Heart right ventricle (tissue), 16 donors: ENCODE results near the gene PROK1. TPM values are rescaled to one million over a fixed set of nuclear protein-coding genes. Genes with fewer than 3 reads are reported as not detected.

Experiments used
- ATAC-seq, 8 donors: fragments of 200-7000 bp; cut with Tn5 transposase; one replicate each; pipeline ENCODE4 v1.9.1; 2020; ENCODE audit warnings: mild to moderate bottlenecking in 8 of 8, moderate library complexity in 8 of 8, moderate number of reproducible peaks in 1 of 8
- DNase-seq, 2 donors: peaks; one replicate each; pipeline ENCODE4 v3.0.0-alpha.2; 2020
- H3K27ac ChIP-seq, 10 donors: fragments of 200-600 bp; sonication (generic) in 2 of 10; one replicate each; pipeline versions ENCODE4 v1.5.0 to v1.8.0; 2020 to 2022; ENCODE audit warnings: mild to moderate bottlenecking in 3 of 10
- H3K27me3 ChIP-seq, 7 donors: fragments of 200-600 bp; one replicate each; pipeline ENCODE4 v1.8.0; 2021 to 2022; ENCODE audit warnings: mild to moderate bottlenecking in 2 of 7
- H3K36me3 ChIP-seq, 9 donors: fragments of 200-600 bp; sonication (generic) in 1 of 9; one replicate each; pipeline versions ENCODE4 v1.5.0 to v1.8.0; 2020 to 2022; ENCODE audit warnings: mild to moderate bottlenecking in 2 of 9
- H3K4me1 ChIP-seq, 9 donors: fragments of 200-600 bp; sonication (generic) in 1 of 9; one replicate each; pipeline versions ENCODE4 v1.5.0 to v1.8.0; 2020 to 2022; ENCODE audit warnings: mild to moderate bottlenecking in 4 of 9
- H3K4me3 ChIP-seq, 10 donors: fragments of 200-600 bp; sonication (generic) in 2 of 10; one replicate each; pipeline versions ENCODE4 v1.5.0 to v1.8.0; 2020 to 2022; ENCODE audit warnings: mild to moderate bottlenecking in 7 of 10, moderate library complexity in 2 of 10
- H3K9me3 ChIP-seq, 11 donors: fragments of 200-600 bp in 10 of 11; sonication (generic) in 2 of 11; one replicate each; pipeline versions ENCODE4 v1.5.0 to v1.8.0; 2013 to 2022; ENCODE audit warnings: mild to moderate bottlenecking in 2 of 11, control low read depth in 1 of 11, moderate library complexity in 1 of 11
- CTCF ChIP-seq, 9 donors: fragments of 200-600 bp; sonication (generic) in 2 of 9; IDR thresholded peaks; one replicate each; pipeline versions ENCODE4 v1.5.0 to v1.8.0; 2021 to 2022; ENCODE audit warnings: antibody characterized with exemption in 9 of 9, mild to moderate bottlenecking in 5 of 9, moderate library complexity in 1 of 9
- WGBS, 2 donors: extraction: QIAGEN DNeasy Blood & Tissue Kit; methylation state at CpG; one replicate each; pipeline ENCODE4 v1.1.7; 2013; ENCODE audit warnings: inconsistent platforms in 1 of 2; 5-methylcytosine and 5-hydroxymethylcytosine counted together
- intact Hi-C, 10 donors: fragments of 100-400 bp; cut with DNase I; formaldehyde crosslinking; loops; one replicate each; pipeline versions ENCODE4 v1.11.1 to v1.14.2; 2022
- polyA plus RNA-seq, 2 donors: library from polyadenylated mRNA; stranded (reverse); fragments of 200-250 nt; gene quantifications; one replicate each; pipeline ENCODE4 v1.2.3, GENCODE V29; 2013
- total RNA-seq, 10 donors: library from RNA; stranded (reverse); fragmentation: NEBNext Ultra II Directional in 3 of 10; extraction: Animal tissue kit (Norgen Biotek cat#: 25700) in 3 of 10; gene quantifications; one replicate each; pipeline versions ENCODE4 v1.2.1 to v1.2.4, GENCODE V29; 2021 to 2023
- donor health status: Arrhythmogenic right ventricular cardiomyopathy.
- donor health status: ischemic (EF 13 %, LVEDD 7.1; RV severe dilation, severe dysfunction).
- donor health status: healthy with polysubstance abuse.
- donor health status: DM: no; HTN: yes; CAD: no.
- donor health status: DM: no; HTN: no; CAD: no.
- donor health status: ischemic (EF 25% LVEDD 6.9; RV normal size, moderate dysfunction).
- donor health status: ischemic (EF 25% LVEDD 5.7; RV mildly dilated, moderate dysfunction).
- donor health status: healthy.
- donor health status: DM: yes; HTN: yes; CAD: no.
- donor health status: Ischemic cardiomyopathy.
- donor health status: ischemic (EF 35%, LVEDD 5.7; RV mildly dilated, moderate dysfunction).
- donor health status: nonischemic (EF 11% LVEDD 7.7; RV severe dilation, severe dysfunction).
- donor health status: DM: yes; HTN: yes; CAD: no.
- donor health status: PGD.
- donor health status: ischemic (EF 29% LVEDD 5.4; RV normal size, mild dysfunction).
- donor health status: nonischemic (EF 23%, LVEDD 6.1; RV moderate dilation, normal function).

PROK1 gene
- total and polyA plus RNA-seq, 12 donors, result 0.07 to 6.8 (median 0.29) TPM; not detected in 5

- 73 to 76% methylated on average over 7 of the region's 7 CpGs for WGBS, 2 donors
- intact Hi-C loops, result no loop called here
- Histone ChIP-seq H3K36me3 (no peaks in the 10 kb centered on the region), H3K4me1 (peaks cover 0 to 10% (median 0%) of the 10 kb centered on the region in 9 donors), H3K27me3 (peaks cover 0 to 8% (median 0%) of the 10 kb centered on the region in 7 donors), H3K27ac (no peak overlapping the region), H3K4me3 (no peak overlapping the region), H3K9me3 (no peaks in the 10 kb centered on the region)
- ATAC-seq (no peak), DNase-seq (no peak)
- TF ChIP-seq CTCF (IDR thresholded peaks at IDR 0.05), result no peak
Observed at GRCh38 chr1:110504226-110504625, 53.3 kb downstream of the PROK1 start.

GRCh38 chr1:110505596-110505995, 54.6 kb downstream of the PROK1 start:
- 34 to 45% methylated on average over 3 of the region's 3 CpGs for WGBS, 2 donors
- Histone ChIP-seq H3K9me3 (no peaks in the 10 kb centered on the region), H3K4me3 (no peak overlapping the region), H3K36me3 (no peaks in the 10 kb centered on the region), H3K27me3 (peaks cover 0 to 8% (median 0%) of the 10 kb centered on the region in 7 donors), H3K4me1 (peaks cover 0 to 10% (median 0%) of the 10 kb centered on the region in 9 donors), H3K27ac (no peak overlapping the region)
- ATAC-seq, result no peak
- no peak for DNase-seq
- TF ChIP-seq CTCF (IDR thresholded peaks at IDR 0.05), result no peak
- intact Hi-C loops, result no loop called here

GRCh38 chr1:110506541-110506940, 55.6 kb downstream of the PROK1 start:
- Histone ChIP-seq H3K27me3 (peaks cover 0 to 8% (median 0%) of the 10 kb centered on the region in 7 donors), H3K4me3 (no peak overlapping the region), H3K36me3 (no peaks in the 10 kb centered on the region), H3K9me3 (no peaks in the 10 kb centered on the region), H3K4me1 (peaks cover 0 to 10% (median 0%) of the 10 kb centered on the region in 9 donors), H3K27ac (no peak overlapping the region)
- ATAC-seq (no peak), DNase-seq (no peak)
- WGBS, 2 donors, result 68 to 79% methylated on average over 4 of the region's 4 CpGs
- intact Hi-C loops, result no loop called here
- no peak for TF ChIP-seq CTCF (IDR thresholded peaks at IDR 0.05)

Other genes starting within 250 kb of the PROK1 start
- gene KCNC4, start 240.8 kb upstream of the PROK1 start, total RNA-seq, result 10 to 100 TPM in 4 of 10 donors, 1 to 10 TPM in 6; 2.6 to 13.8 (median 6.1) TPM
- 1 to 10 TPM; 2.2 to 3.0 TPM for gene KCNC4, start 240.8 kb upstream of the PROK1 start, polyA plus RNA-seq
- 10 to 100 TPM; 15.4 to 22.3 (median 19.4) TPM for gene RBM15, start 111.8 kb upstream of the PROK1 start, total RNA-seq
- 1 to 10 TPM; 1.4 to 5.9 TPM for gene RBM15, start 111.8 kb upstream of the PROK1 start, polyA plus RNA-seq
- 1 to 10 TPM; 1.3 to 3.5 (median 2.4) TPM for gene SLC16A4, start 60.1 kb upstream of the PROK1 start, total RNA-seq
- gene SLC16A4, start 60.1 kb upstream of the PROK1 start, polyA plus RNA-seq, result 1 to 10 TPM; 1.5 to 3.4 TPM
- gene LAMTOR5, start 43.5 kb upstream of the PROK1 start, total RNA-seq, result 100 to 1,000 TPM; 209 to 268 (median 245) TPM
- 100 to 1,000 TPM; 281 to 506 TPM for gene LAMTOR5, start 43.5 kb upstream of the PROK1 start, polyA plus RNA-seq
- gene KCNA10, start 68.0 kb downstream of the PROK1 start, total RNA-seq, result not detected
- gene KCNA10, start 68.0 kb downstream of the PROK1 start, polyA plus RNA-seq, result not detected
- gene KCNA2, start 155.2 kb downstream of the PROK1 start, total RNA-seq, result 1 to 10 TPM in 3 of 10 donors, under 1 TPM in 7; 0.47 to 1.6 (median 0.80) TPM
- gene KCNA2, start 155.2 kb downstream of the PROK1 start, polyA plus RNA-seq, result under 1 TPM; 0.04 to 0.29 TPM
- 1 to 10 TPM in 2 of 10 donors, under 1 TPM in 7, not detected in 1; 0.16 to 1.8 (median 0.40) TPM for gene KCNA3, start 223.8 kb downstream of the PROK1 start, total RNA-seq
- gene KCNA3, start 223.8 kb downstream of the PROK1 start, polyA plus RNA-seq, result under 1 TPM in 1 of 2 donors, not detected in 1; 0.04 TPM